HepG2 (cell line): Measurements from ENCODE around the gene DGAT2. TPM values are rescaled to one million over a fixed set of nuclear protein-coding genes. Genes with fewer than 3 reads are reported as not detected.
A peak's percentile ranks its signal among the peaks of the same experiment; 100 is the strongest.

Source experiments
- DPF2 ChIP-seq: sonication (generic); formaldehyde crosslinking; IDR thresholded peaks from 2 replicates; pipeline ENCODE4 v1.4.0; 2020; ENCODE audit warnings: mild to moderate bottlenecking, low read depth, missing genetic modification reagents, borderline replicate concordance
- DRAP1 ChIP-seq: IDR thresholded peaks from 2 replicates; pipeline ENCODE4 v1.6.1; 2016; ENCODE audit warnings: missing genetic modification reagents, missing compliant biosample characterization
- HDAC2 ChIP-seq: sonication (generic); formaldehyde crosslinking; IDR thresholded peaks from 2 replicates; pipeline ENCODE4 v1.4.0; 2020; ENCODE audit warnings: missing genetic modification reagents
- HOXA5 ChIP-seq: sonication (generic); formaldehyde crosslinking; IDR thresholded peaks from 2 replicates; pipeline ENCODE4 v1.4.0; 2020; ENCODE audit warnings: missing genetic modification reagents
- LCORL ChIP-seq, 2 experiments: fragments of 450-650 bp in 1 of 2; sonication (generic) in 1 of 2; formaldehyde crosslinking in 1 of 2; IDR thresholded peaks; 2 replicates each; pipeline versions ENCODE4 v1.5.0 to v1.6.1; 2017 to 2020; ENCODE audit warnings: antibody characterized with exemption in 1 of 2, missing genetic modification reagents in 1 of 2
- MAZ ChIP-seq, 2 experiments: sonication (generic) in 1 of 2; formaldehyde crosslinking in 1 of 2; IDR thresholded peaks; 2 replicates each; pipeline versions ENCODE4 v1.5.0 to v1.6.1; 2012 to 2020; ENCODE audit warnings: low read depth in 2 of 2, mild to moderate bottlenecking in 2 of 2, borderline replicate concordance in 1 of 2, improper control_type of control experiment in 1 of 2, low read length in 1 of 2, missing genetic modification reagents in 1 of 2, moderate library complexity in 1 of 2
- NFATC3 ChIP-seq: sonication (generic); formaldehyde crosslinking; IDR thresholded peaks from 2 replicates; pipeline ENCODE4 v1.5.1; 2020; ENCODE audit warnings: mild to moderate bottlenecking, missing genetic modification reagents
- SMAD3 ChIP-seq: sonication (generic); formaldehyde crosslinking; IDR thresholded peaks from 2 replicates; pipeline ENCODE4 v1.4.0; 2020; ENCODE audit warnings: missing genetic modification reagents
- SRF ChIP-seq: IDR thresholded peaks from 2 replicates; pipeline ENCODE4 v1.6.1; 2011; ENCODE audit warnings: mild to moderate bottlenecking, low read depth, low read length, moderate library complexity
- TFE3 ChIP-seq: IDR thresholded peaks from 2 replicates; pipeline ENCODE4 v1.6.1; 2016
- TOE1 ChIP-seq: sonication (generic); formaldehyde crosslinking; IDR thresholded peaks from 2 replicates; pipeline ENCODE4 v1.4.0; 2020; ENCODE audit warnings: mild to moderate bottlenecking, missing genetic modification reagents
- ZNF292 ChIP-seq: sonication (generic); formaldehyde crosslinking; IDR thresholded peaks from 2 replicates; pipeline ENCODE4 v1.8.1; 2022; ENCODE audit warnings: mild to moderate bottlenecking, low read depth, missing genetic modification reagents, borderline replicate concordance
- ZNF337 ChIP-seq: sonication (generic); formaldehyde crosslinking; IDR thresholded peaks from 2 replicates; pipeline ENCODE4 v1.5.1; 2020; ENCODE audit warnings: missing genetic modification reagents, low read depth, mild to moderate bottlenecking, borderline replicate concordance
- ZNF570 ChIP-seq: sonication (generic); formaldehyde crosslinking; IDR thresholded peaks from 2 replicates; pipeline ENCODE4 v1.4.0; 2020; ENCODE audit warnings: mild to moderate bottlenecking, missing genetic modification reagents, borderline replicate concordance
- ZZZ3 ChIP-seq: sonication (generic); formaldehyde crosslinking; IDR thresholded peaks from 2 replicates; pipeline ENCODE4 v1.4.0; 2020; ENCODE audit warnings: missing genetic modification reagents, mild to moderate bottlenecking, borderline replicate concordance
- polyA plus RNA-seq, 8 experiments: library from polyadenylated mRNA; depleted of rRNA in 3 of 8; stranded (reverse) in 7 of 8; unstranded in 1 of 8; fragments of >200 nt; fragmentation: Illumina TruSeq in 4 of 8; extraction: Trizol in 4 of 8; gene quantifications; 2 replicates each; pipeline versions ENCODE4 v1.2.1 to v1.2.3, GENCODE V29; 2011 to 2016; ENCODE audit warnings: low read depth in 4 of 8, missing spikeins in 1 of 8, mixed read lengths in 1 of 8; ENCODE audit not compliant: insufficient read depth in 1 of 8
- total RNA-seq, 5 experiments: library from RNA; depleted of rRNA; stranded (reverse); fragments of >200 nt; fragmentation: Illumina TruSeq; extraction: Trizol; gene quantifications; 2 replicates each; pipeline ENCODE4 v1.2.3, GENCODE V29; 2016; ENCODE audit warnings: low read depth in 1 of 5
- TF ChIP-seq, protein P1 (sequence below): sonication (generic); formaldehyde crosslinking; IDR thresholded peaks from 2 replicates; pipeline ENCODE4 v1.4.0; 2020; ENCODE audit warnings: missing genetic modification reagents
- TF ChIP-seq, protein P2 (sequence below): sonication (generic); formaldehyde crosslinking; IDR thresholded peaks from 2 replicates; pipeline ENCODE4 v1.5.1; 2020; ENCODE audit warnings: mild to moderate bottlenecking, missing genetic modification reagents, borderline replicate concordance
- TF ChIP-seq, protein P3 (sequence below): sonication (generic); formaldehyde crosslinking; IDR thresholded peaks from 2 replicates; pipeline ENCODE4 v1.4.0; 2020; ENCODE audit warnings: missing genetic modification reagents, borderline replicate concordance

Gene DGAT2
- total and polyA plus RNA-seq, 2 of the 13 experiments (the other 11 are each of a cell fraction or from before 2014, with no cell fraction given), result 39.0 to 65.6 TPM

- TF ChIP-seq, protein P1, sequence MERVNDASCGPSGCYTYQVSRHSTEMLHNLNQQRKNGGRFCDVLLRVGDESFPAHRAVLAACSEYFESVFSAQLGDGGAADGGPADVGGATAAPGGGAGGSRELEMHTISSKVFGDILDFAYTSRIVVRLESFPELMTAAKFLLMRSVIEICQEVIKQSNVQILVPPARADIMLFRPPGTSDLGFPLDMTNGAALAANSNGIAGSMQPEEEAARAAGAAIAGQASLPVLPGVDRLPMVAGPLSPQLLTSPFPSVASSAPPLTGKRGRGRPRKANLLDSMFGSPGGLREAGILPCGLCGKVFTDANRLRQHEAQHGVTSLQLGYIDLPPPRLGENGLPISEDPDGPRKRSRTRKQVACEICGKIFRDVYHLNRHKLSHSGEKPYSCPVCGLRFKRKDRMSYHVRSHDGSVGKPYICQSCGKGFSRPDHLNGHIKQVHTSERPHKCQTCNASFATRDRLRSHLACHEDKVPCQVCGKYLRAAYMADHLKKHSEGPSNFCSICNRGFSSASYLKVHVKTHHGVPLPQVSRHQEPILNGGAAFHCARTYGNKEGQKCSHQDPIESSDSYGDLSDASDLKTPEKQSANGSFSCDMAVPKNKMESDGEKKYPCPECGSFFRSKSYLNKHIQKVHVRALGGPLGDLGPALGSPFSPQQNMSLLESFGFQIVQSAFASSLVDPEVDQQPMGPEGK (CRISPR knock-in tag), result no peak
- TF ChIP-seq HOXA5 (CRISPR knock-in tag) (peak; percentile 72; the same call in 1 of the 2 replicates), ZNF570 (CRISPR knock-in tag) (no peak), DPF2 (CRISPR knock-in tag) (no peak), TOE1 (CRISPR knock-in tag) (no peak), TFE3 (CRISPR knock-in tag) (peak; percentile 96), HDAC2 (peak; percentile 34; the same call in 1 of the 2 replicates), NFATC3 (CRISPR knock-in tag) (no peak), SRF (no peak), ZNF292 (CRISPR knock-in tag) (no peak), MAZ (IDR thresholded peaks at IDR 0.05; ENCODE audit: borderline replicate concordance, low read depth, low read length) (peak; percentile 21; the same call in 1 of the 2 replicates), MAZ (CRISPR knock-in tag; IDR thresholded peaks at IDR 0.05; ENCODE audit: low read depth) (0 out of 2 replicates have a peak, but pooled peaks have one; percentile 56), LCORL (IDR thresholded peaks at IDR 0.05) (no peak), LCORL (CRISPR knock-in tag; IDR thresholded peaks at IDR 0.05) (no peak), DRAP1 (CRISPR knock-in tag) (peak; percentile 94), SMAD3 (CRISPR knock-in tag) (peak; percentile 35; the same call in 1 of the 2 replicates), ZNF337 (CRISPR knock-in tag) (no peak), ZZZ3 (CRISPR knock-in tag) (no peak)
- TF ChIP-seq, protein P2, sequence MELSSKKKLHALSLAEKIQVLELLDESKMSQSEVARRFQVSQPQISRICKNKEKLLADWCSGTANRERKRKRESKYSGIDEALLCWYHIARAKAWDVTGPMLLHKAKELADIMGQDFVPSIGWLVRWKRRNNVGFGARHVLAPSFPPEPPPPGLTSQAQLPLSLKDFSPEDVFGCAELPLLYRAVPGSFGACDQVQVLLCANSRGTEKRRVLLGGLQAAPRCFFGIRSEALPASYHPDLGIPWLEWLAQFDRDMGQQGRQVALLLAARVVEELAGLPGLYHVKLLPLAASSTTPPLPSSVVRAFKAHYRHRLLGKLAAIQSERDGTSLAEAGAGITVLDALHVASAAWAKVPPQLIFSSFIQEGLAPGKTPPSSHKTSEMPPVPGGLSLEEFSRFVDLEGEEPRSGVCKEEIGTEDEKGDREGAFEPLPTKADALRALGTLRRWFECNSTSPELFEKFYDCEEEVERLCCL, result no peak
- TF ChIP-seq, protein P3, sequence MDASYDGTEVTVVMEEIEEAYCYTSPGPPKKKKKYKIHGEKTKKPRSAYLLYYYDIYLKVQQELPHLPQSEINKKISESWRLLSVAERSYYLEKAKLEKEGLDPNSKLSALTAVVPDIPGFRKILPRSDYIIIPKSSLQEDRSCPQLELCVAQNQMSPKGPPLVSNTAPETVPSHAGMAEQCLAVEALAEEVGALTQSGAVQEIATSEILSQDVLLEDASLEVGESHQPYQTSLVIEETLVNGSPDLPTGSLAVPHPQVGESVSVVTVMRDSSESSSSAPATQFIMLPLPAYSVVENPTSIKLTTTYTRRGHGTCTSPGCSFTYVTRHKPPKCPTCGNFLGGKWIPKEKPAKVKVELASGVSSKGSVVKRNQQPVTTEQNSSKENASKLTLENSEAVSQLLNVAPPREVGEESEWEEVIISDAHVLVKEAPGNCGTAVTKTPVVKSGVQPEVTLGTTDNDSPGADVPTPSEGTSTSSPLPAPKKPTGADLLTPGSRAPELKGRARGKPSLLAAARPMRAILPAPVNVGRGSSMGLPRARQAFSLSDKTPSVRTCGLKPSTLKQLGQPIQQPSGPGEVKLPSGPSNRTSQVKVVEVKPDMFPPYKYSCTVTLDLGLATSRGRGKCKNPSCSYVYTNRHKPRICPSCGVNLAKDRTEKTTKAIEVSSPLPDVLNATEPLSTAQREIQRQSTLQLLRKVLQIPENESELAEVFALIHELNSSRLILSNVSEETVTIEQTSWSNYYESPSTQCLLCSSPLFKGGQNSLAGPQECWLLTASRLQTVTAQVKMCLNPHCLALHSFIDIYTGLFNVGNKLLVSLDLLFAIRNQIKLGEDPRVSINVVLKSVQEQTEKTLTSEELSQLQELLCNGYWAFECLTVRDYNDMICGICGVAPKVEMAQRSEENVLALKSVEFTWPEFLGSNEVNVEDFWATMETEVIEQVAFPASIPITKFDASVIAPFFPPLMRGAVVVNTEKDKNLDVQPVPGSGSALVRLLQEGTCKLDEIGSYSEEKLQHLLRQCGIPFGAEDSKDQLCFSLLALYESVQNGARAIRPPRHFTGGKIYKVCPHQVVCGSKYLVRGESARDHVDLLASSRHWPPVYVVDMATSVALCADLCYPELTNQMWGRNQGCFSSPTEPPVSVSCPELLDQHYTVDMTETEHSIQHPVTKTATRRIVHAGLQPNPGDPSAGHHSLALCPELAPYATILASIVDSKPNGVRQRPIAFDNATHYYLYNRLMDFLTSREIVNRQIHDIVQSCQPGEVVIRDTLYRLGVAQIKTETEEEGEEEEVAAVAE (CRISPR knock-in tag), result peak; percentile 87; the same call in 1 of the 2 replicates
Measured at GRCh38 chr11:75814677-75815344, 46.2 kb downstream of the DGAT2 start, which contains the start of gene UVRAG (continued).
